Glomerular endothelial cell (primary cell): ENCODE measurements around the gene KIF18A. TPM values are rescaled to one million over a fixed set of nuclear protein-coding genes. Genes with fewer than 3 reads are reported as not detected.
"Not testable (repeated sequence)": the region's sequence is repeated elsewhere in the genome, so short reads cannot be mapped to it uniquely, and the experiment has no call there.

ENCODE experiments used
- DNase-seq: peaks from one replicate; pipeline ENCODE4 v3.0.0-alpha.2; 2011; ENCODE audit warnings: low read depth, low spot score; ENCODE audit errors: extremely low read depth
- total RNA-seq: library from RNA; depleted of rRNA; stranded (reverse); fragments of >200 nt; gene quantifications from 2 replicates; pipeline ENCODE4 v1.2.3, GENCODE V29; 2015

The KIF18A gene
- total RNA-seq, 1 donor from 2014 or later = 3.4 TPM

DNA sequence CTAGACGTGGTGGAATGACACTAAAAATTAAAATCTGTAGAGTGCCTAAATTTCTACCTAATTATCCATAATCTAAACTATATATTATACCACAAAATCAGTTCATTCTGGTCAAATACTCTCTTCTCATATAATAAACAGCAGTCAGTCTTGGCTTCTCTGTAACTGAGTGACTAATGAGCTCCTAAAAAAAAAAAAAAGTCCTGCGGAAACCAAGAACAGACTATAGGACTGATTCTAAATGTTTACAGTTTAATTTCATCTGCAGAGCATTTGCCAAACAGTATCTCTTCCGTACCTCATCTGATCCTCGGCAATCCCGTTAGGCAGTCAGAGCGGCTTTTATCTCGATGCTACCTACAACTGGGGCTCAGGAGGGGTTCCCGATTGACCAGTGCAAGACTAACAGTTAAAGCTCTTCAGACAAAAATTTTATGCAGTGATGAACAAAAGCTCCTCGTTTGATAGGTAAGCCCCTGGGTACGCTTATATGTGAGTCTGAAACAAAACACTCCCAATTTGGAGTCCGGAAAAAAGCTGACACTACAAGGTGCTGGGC lies 686 bp downstream of the KIF18A start:
- DNase-seq = no peak

DNA sequence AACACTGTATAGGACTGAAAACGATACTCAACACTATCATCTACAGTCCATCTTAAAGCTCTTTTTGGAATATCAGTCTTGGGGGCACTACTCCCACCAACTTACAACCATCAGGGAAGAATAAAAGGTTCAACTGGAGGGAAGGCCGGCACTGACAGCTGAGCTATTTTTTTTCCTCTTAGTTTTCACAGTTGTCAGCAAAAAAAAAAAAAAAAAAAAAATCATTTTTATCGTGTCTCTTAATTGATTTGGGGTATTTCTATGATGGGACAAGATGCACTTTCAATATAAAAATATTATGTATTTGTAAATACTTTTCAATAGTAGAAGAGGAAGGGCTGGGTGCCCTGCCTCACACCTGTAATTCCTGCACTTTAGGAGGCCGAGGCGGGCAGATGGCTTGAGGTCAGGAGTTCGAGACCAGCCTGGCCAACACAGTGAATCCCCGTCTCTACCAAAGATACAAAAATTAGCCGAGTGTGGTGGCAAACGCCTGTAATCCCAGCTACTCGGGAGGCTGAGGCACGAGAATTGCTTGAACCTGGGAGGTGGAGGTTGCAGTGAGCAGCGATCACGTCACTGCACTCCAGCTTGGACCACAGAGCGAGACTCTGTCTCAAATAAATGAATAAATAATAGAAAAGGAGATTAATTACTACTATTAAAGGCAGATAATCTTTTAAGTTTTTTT lies 1.5 kb downstream of the KIF18A start:
- DNase-seq = no peak

GRCh38 chr11:28105869-28106268 lies 2.1 kb downstream of the KIF18A start:
- no peak for DNase-seq

DNA sequence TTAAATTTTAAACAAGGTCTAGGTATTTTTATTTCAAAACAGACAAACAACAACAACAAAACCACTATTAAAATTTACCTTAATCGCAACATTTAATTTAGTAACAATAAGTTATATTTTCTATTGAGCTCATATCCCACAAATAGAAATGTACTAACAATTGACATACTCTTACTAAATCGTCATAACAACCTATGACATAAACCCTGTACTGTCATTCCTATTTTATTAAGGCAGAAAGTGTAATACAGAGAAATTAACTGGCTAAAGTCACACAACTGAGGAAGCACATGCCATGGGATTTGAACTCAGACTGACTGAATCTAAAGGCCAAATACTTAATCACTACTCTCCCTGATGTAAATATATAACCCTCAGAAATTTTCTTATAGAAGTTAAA lies 3.0 kb downstream of the KIF18A start:
- DNase-seq = no peak

DNA sequence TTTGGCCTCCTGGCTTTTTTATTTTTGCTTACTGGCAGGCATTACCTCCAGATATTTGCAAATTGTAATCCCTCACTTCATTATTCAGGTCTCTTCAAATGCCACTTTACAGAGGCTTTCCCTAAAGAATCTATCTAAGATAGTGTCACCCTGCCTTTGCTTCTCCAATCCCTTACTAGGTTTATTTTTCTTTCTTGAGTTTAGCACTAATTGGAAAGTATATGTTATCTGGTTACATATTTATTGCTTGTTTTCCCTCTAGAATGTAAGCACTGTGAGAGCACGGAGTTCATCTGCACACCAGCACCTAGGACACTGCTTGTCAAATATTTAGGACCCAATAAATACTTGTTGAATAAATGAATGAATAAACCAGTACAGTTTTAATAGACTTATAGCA lies 3.5 kb downstream of the KIF18A start:
- no peak for DNase-seq

DNA sequence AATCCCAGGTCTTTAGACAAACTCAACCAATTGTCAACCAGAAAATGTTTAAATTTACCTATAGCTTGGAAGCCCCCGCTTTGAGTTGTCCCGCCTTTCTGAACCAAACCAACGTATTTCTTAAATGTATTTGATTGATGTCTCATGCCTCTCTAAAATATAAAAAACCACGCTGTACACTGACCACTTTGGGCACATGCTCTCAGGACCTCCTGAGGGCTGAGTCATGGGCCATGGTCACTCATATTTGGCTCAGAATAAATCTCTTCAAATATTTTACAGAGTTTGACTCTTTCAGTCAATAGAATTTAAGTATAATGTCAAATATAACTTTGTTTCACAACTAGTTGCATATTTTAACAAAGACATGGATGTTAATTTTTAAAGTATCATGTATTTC lies 5.7 kb downstream of the KIF18A start:
- not testable (repeated sequence) for DNase-seq

GRCh38 chr11:28100665-28101064 lies 7.3 kb downstream of the KIF18A start:
- DNase-seq = no peak

- no peak for DNase-seq
Observed at GRCh38 chr11:28099715-28100114, 8.2 kb downstream of the KIF18A start.

DNA sequence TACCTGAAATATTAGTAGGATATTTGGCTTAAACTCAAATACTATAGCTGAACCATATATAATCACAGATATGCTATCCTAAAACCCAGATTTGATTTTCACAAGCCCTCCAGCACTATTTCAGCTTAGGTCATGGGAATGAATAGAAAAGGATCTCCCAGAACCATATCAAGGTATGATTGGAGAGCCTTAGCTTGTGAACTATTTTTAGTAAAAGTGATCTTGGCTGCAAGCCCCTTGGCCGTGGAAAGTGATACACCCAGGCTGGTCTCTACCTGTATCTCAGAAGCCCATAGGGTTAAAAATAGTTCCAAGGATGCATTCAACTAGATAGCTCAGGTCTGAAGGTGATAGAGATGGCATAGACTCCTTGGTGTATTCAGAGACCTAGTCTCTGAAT lies 9.7 kb downstream of the KIF18A start:
- DNase-seq = no peak

GRCh38 chr11:28092786-28093185 lies 15.2 kb downstream of the KIF18A start:
- DNase-seq = no peak

DNA sequence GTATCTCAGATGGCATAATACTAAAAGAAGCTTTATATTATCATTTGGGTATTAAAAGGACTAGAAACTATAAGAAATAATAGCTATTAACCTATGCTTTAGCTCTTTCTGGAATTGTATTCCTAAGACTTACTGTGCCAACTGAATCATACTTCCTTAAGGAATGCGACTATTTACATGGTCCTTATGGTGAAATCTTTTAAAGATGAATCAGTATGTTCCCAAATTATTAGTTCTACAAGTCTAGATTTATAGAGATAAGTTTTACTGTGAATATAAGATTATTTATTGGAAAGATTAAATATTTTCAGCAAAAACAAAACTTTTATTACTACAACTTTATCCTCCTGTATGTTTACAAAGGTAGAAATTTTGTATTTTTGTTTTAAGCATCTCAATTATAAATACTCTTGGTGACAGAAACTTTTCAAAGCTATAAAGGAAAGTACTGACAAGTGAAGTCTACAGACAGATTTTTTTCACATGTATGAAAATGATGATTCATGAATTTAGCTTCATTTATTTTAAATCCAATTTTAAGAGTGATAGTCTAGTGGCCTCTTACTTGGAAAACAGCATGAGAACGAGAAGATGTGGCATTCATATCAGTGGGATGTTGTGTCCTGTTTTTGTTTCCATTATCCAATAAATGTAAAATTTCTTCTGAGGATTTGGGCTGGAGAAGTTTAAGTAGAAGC lies 17.8 kb downstream of the KIF18A start:
- no peak for DNase-seq

- no peak for DNase-seq
Observed at GRCh38 chr11:28089378-28089777, 18.6 kb downstream of the KIF18A start.

GRCh38 chr11:28087693-28088092 lies 20.3 kb downstream of the KIF18A start:
- DNase-seq = not testable (repeated sequence)

DNA sequence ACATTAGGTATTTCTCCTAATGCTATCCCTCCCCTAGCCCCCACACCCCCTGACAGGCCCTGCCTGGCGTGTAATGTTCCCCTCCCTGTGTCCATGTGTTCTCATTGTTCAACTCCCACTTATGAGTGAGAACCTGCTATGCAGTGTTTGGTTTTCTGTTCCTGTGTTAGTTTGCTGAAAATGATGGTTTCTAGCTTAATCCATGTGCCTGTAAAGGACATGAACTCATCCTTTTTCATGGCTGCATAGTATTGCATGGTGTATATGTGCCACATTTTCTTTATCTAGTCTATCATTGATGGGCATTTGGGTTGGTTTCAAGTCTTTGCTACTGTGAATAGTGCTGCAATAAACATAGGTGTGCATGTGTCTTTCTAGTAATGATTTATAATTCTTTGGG lies 20.8 kb downstream of the KIF18A start:
- DNase-seq = not testable (repeated sequence)

GRCh38 chr11:28086569-28086968 lies 21.4 kb downstream of the KIF18A start:
- DNase-seq = no peak

- DNase-seq = no peak
Observed at GRCh38 chr11:28083118-28083517, 24.8 kb downstream of the KIF18A start.

DNA sequence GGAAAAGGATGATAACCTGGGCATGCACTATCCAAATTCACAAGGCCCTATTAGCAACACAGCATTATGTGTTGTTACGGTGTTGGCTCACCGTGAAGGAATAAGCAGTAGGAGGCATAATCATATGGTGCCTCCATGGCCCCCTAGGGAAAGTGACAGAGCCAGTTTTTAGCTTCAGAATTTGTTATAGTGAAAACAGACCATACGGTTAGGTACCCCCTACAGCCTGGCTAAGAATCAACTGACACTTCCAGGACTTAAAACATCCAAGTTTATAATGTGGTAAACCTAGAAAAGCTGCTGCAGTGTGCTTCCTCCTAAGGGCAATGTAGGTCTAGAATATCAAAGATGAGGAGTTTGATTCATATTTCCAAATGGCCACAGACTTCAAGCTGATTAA lies 30.4 kb downstream of the KIF18A start:
- no peak for DNase-seq

DNA sequence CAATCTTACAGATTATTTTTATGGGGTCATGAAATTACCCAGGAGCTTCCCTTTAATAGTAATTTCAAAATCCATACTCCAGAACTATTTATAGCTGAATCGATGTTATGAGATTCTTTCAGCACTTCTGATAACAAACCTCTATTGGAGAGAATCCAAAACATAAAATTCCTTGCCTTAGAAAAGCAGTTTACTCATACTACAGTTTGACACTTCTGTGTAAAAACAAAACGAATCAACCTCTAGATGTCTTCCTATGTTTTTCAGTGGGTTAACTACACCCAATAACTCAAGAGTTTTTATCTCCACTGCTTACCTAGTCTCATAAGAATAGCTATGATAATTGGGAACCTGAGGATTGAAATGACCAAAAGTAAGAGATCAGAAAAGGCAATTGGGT lies 35.6 kb downstream of the KIF18A start:
- no peak for DNase-seq

DNA sequence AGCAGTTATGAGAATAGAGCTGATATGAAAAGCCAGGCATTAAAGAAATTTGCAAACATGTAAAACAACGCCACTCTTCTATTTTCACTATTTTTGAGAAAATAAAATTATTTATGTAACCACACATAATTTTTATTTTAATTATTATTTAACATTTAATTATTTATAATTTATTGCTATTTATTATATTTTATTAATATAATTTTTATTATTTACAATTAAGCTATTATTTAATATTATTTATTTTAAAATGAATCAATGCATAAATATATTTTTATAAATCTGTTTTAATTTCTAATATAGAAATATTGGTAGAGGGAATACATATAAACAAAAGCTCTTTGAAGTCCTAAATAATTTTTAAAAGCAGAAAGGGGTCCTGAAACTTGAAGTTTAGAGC lies 36.7 kb downstream of the KIF18A start:
- DNase-seq = no peak

- no peak for DNase-seq
Observed at GRCh38 chr11:28058333-28058732, 49.6 kb downstream of the KIF18A start.

GRCh38 chr11:28054821-28055220 lies 53.1 kb downstream of the KIF18A start:
- DNase-seq = no peak
